Measurements from ENCODE around the gene TNFAIP2. TPM values are rescaled to one million over a fixed set of nuclear protein-coding genes. Genes with fewer than 3 reads are reported as not detected.
"Not testable (repeated sequence)": the region's sequence is repeated elsewhere in the genome, so short reads cannot be mapped to it uniquely, and the experiment has no call there.

The TNFAIP2 gene
- total RNA-seq, 4 donors from 2014 or later = 25.1 to 76.3 (median 52.7) TPM

DNA sequence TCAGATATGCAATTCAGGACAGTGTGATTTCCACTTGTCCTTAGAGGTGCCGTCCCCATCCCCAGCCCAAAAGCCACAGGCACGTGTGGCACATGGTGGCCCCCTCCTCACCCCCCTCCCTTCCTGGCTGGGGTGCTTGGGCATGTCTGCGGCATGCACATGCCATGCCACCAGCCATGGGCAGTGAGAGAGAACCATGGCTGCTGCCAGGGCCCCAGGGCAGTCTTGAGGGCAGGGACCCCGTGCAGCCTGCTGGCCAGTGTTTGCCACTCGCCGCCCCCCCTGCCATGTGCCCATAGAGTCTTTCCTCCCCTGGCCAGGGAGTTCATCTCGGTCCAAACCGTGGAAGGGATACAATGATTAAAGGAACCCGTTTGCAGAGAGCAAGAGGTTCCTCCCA, 41.5 kb downstream of the TNFAIP2 start:
- in situ Hi-C loops (cut with MboI; ENCODE audit: low pct_ligation_motif_present in 1 of 4, low pct_unique_long_range_greater_than_20kb in 1 of 4, low sequenced_read_pairs in 3 of 4) = no loop called here
- no peak overlapping the region for H3K4me3 ChIP-seq
- H3K27me3 ChIP-seq = no peaks in the 10 kb centered on the region
- 73% methylated on average over 9 of the region's 9 CpGs; no CpG with 5 or more reads in 1 of the 2 donors for WGBS, 2 donors (ENCODE audit: low coverage in 1 of 2)
- no peak for DNase-seq
- no peaks in the 10 kb centered on the region for H3K36me3 ChIP-seq
- intact Hi-C loops (cut with DNase I; ENCODE audit: low total_unique reads) = no loop called here
- H3K9me3 ChIP-seq = peaks cover 0 to 14% of the 10 kb centered on the region in 2 donors
- H3K4me1 ChIP-seq = no peaks in the 10 kb centered on the region
- TF ChIP-seq, protein P1, sequence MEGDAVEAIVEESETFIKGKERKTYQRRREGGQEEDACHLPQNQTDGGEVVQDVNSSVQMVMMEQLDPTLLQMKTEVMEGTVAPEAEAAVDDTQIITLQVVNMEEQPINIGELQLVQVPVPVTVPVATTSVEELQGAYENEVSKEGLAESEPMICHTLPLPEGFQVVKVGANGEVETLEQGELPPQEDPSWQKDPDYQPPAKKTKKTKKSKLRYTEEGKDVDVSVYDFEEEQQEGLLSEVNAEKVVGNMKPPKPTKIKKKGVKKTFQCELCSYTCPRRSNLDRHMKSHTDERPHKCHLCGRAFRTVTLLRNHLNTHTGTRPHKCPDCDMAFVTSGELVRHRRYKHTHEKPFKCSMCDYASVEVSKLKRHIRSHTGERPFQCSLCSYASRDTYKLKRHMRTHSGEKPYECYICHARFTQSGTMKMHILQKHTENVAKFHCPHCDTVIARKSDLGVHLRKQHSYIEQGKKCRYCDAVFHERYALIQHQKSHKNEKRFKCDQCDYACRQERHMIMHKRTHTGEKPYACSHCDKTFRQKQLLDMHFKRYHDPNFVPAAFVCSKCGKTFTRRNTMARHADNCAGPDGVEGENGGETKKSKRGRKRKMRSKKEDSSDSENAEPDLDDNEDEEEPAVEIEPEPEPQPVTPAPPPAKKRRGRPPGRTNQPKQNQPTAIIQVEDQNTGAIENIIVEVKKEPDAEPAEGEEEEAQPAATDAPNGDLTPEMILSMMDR (IDR thresholded peaks at IDR 0.05) = no peak
- TF ChIP-seq POLR2AphosphoS5 (IDR thresholded peaks at IDR 0.05) = no peak
- TF ChIP-seq EP300 (IDR thresholded peaks at IDR 0.05; ENCODE audit: low read depth) = no peak
- TF ChIP-seq POLR2A (IDR thresholded peaks at IDR 0.05) = no peak
- H3K27ac ChIP-seq = no peak overlapping the region

DNA sequence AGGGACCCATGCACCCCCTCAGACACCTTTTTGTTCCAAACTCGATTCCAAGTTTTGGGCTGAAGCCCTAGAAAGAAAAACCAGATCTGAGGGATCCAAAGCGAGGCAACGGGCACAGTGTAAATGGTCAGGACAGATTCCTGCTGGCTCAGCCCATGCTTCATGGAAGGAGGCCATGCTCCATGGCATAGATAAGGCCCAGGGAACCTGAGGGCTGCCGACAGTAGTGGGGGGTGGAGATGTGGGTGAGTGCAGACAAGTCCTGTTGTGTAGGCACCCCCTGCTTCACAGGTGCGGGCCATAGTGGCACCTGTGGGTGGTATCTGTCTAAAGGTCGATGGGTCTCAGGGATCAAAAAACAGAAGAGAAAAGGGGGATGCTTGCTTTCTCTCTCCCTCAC, 42.1 kb downstream of the TNFAIP2 start:
- H3K4me1 ChIP-seq = no peaks in the 10 kb centered on the region
- H3K27me3 ChIP-seq = no peaks in the 10 kb centered on the region
- intact Hi-C loops (cut with DNase I; ENCODE audit: low total_unique reads) (no loop called here), in situ Hi-C loops (cut with MboI; ENCODE audit: low pct_ligation_motif_present in 1 of 4, low pct_unique_long_range_greater_than_20kb in 1 of 4, low sequenced_read_pairs in 3 of 4) (no loop called here)
- H3K4me3 ChIP-seq = no peak overlapping the region
- peaks cover 5 to 20% of the 10 kb centered on the region in 2 donors for H3K9me3 ChIP-seq
- no peaks in the 10 kb centered on the region for H3K36me3 ChIP-seq
- no peak for DNase-seq
- H3K27ac ChIP-seq = no peak overlapping the region
- TF ChIP-seq EP300 (IDR thresholded peaks at IDR 0.05; ENCODE audit: low read depth) (no peak), POLR2AphosphoS5 (IDR thresholded peaks at IDR 0.05) (no peak), POLR2A (IDR thresholded peaks at IDR 0.05) (no peak)
- TF ChIP-seq, protein P1 (IDR thresholded peaks at IDR 0.05) = no peak
- WGBS, 2 donors (ENCODE audit: low coverage in 1 of 2) = 86% methylated on average over 6 of the region's 6 CpGs; no CpG with 5 or more reads in 1 of the 2 donors

DNA sequence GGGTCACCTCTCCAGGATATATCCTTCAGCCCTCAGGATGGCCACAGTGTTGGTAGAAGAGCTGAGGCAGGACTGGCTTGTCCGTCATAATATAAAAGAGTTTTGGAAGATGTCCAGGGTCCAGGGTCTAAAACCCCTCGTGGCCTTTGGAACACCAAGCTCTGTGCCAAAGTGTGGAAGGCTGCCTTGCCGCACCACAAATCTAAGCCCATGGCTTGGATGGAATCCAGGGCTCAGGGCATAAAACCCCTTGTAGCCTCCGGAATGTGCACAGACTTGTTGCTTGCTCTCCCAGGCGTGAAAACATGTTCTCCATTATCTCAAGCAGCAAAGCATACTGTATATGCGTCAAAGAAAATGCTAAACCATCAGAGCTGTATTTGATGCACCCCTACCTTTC, 46.7 kb downstream of the TNFAIP2 start:
- in situ Hi-C loops (cut with MboI; ENCODE audit: low pct_ligation_motif_present in 1 of 4, low pct_unique_long_range_greater_than_20kb in 1 of 4, low sequenced_read_pairs in 3 of 4) (no loop called here), intact Hi-C loops (cut with DNase I; ENCODE audit: low total_unique reads) (no loop called here)
- peaks cover 6 to 26% of the 10 kb centered on the region in 2 donors for H3K9me3 ChIP-seq
- H3K4me1 ChIP-seq = no peaks in the 10 kb centered on the region
- TF ChIP-seq, protein P1 (IDR thresholded peaks at IDR 0.05) = no peak
- TF ChIP-seq POLR2A (IDR thresholded peaks at IDR 0.05) (no peak), POLR2AphosphoS5 (IDR thresholded peaks at IDR 0.05) (no peak), EP300 (IDR thresholded peaks at IDR 0.05; ENCODE audit: low read depth) (no peak)
- 80 to 93% methylated on average over 6 of the region's 6 CpGs for WGBS, 2 donors (ENCODE audit: low coverage in 1 of 2)
- no peak for DNase-seq
- H3K27me3 ChIP-seq = no peaks in the 10 kb centered on the region
- no peak overlapping the region for H3K4me3 ChIP-seq
- H3K36me3 ChIP-seq = no peaks in the 10 kb centered on the region
- no peak overlapping the region for H3K27ac ChIP-seq

DNA sequence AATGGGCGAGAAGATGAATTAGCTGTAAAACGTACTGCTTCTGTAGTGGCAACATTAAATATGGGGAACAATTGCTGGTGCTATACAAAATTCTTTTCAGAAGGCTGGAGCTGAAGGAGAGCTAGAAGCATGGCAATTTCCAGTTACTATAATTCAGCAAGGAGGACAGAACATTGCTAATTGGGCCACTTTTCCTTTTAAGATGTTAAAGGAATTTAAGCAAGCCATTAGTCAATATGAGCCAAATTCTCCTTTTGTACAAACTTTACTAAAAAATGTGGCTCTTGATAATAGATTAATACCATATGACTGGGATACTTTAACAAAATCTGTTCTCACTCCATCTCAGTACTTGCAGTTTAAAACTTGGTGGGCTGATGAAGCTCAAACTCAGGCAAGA, 47.9 kb downstream of the TNFAIP2 start:
- WGBS, 2 donors (ENCODE audit: low coverage in 1 of 2) = 68 to 71% methylated on average over 2 of the region's 2 CpGs
- H3K4me3 ChIP-seq; in situ Hi-C loops (cut with MboI; ENCODE audit: low pct_ligation_motif_present in 1 of 4, low pct_unique_long_range_greater_than_20kb in 1 of 4, low sequenced_read_pairs in 3 of 4); H3K27me3 ChIP-seq; H3K27ac ChIP-seq; H3K36me3 ChIP-seq; DNase-seq; intact Hi-C loops (cut with DNase I; ENCODE audit: low total_unique reads); H3K4me1 ChIP-seq: not testable (repeated sequence)
- H3K9me3 ChIP-seq = peaks cover 6 to 26% of the 10 kb centered on the region in 2 donors

DNA sequence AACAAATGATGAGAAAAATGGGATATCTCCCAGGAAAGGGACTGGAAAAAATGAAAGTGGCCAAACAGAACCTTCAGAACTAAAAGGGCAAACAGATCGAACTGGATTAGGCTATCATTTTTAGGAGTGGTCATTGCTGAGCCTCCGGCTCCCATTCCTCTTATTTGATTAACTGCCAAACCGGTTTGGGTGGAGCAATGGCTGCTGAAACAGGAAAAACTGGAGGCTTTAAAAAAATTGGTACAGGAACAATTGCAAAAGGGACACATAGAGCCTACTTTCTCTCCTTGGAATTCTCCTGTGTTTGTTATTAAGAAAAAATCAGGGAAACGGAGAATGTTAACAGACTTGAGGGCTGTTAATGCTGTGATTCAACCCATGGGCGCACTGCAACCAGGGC, 49.7 kb downstream of the TNFAIP2 start:
- TF ChIP-seq, protein P1 (IDR thresholded peaks at IDR 0.05) = no peak
- TF ChIP-seq POLR2AphosphoS5 (IDR thresholded peaks at IDR 0.05) (no peak), POLR2A (IDR thresholded peaks at IDR 0.05) (no peak), EP300 (IDR thresholded peaks at IDR 0.05; ENCODE audit: low read depth) (no peak)
- Histone ChIP-seq H3K4me1 (no peaks in the 10 kb centered on the region), H3K27ac (no peak overlapping the region), H3K36me3 (no peaks in the 10 kb centered on the region), H3K4me3 (no peak overlapping the region), H3K9me3 (peaks cover 6 to 26% of the 10 kb centered on the region in 2 donors), H3K27me3 (no peaks in the 10 kb centered on the region)
- in situ Hi-C loops (cut with MboI; ENCODE audit: low pct_ligation_motif_present in 1 of 4, low pct_unique_long_range_greater_than_20kb in 1 of 4, low sequenced_read_pairs in 3 of 4) = no loop called here
- DNase-seq = no peak
- 62 to 72% methylated on average over 4 to 5 of the region's 5 CpGs for WGBS, 2 donors (ENCODE audit: low coverage in 1 of 2)
- intact Hi-C loops (cut with DNase I; ENCODE audit: low total_unique reads) = no loop called here

DNA sequence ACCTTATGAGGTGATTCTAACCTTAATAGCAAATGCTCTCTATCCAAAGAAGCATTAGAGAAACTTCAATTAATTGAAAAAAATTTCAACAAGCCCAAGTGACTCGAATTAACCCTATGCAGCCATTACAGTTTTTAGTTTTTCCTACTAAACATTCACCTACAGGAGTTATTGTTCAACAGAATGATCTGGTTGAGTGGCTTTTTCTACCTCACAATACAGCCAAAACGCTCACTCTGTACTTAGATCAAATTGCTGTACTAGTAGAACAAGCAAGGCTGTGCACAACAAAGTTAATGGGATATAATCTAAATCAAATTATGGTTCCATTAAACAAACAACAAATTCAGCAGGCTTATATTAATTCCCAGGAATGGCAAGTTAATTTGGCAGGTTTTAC, 50.6 kb downstream of the TNFAIP2 start:
- H3K27me3 ChIP-seq; H3K4me3 ChIP-seq; H3K4me1 ChIP-seq; H3K27ac ChIP-seq; intact Hi-C loops (cut with DNase I; ENCODE audit: low total_unique reads); in situ Hi-C loops (cut with MboI; ENCODE audit: low pct_ligation_motif_present in 1 of 4, low pct_unique_long_range_greater_than_20kb in 1 of 4, low sequenced_read_pairs in 3 of 4); H3K36me3 ChIP-seq; DNase-seq: not testable (repeated sequence)
- 44 to 45% methylated on average over 2 of the region's 2 CpGs for WGBS, 2 donors (ENCODE audit: low coverage in 1 of 2)
- H3K9me3 ChIP-seq = peaks cover 6 to 19% of the 10 kb centered on the region in 2 donors

DNA sequence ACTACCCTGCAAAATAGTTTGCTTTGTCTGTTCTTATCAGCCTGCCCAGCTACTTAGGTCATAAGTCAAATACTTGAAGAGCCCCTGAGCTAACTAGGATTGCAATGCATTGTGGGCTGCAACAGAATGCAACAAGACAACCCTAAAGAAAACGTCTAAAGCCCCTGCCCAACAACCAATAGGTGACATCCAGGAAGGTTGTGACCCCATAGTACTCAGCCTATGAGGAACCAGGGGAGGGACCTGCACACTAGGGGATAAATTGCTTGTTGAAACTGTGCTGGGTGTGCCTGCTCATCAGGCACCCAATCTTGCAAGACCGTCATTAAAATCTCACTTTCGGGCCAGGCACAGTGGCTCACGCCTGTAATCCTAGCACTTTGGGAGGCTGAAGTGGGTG, 52.9 kb downstream of the TNFAIP2 start:
- H3K9me3 ChIP-seq; intact Hi-C loops (cut with DNase I; ENCODE audit: low total_unique reads); H3K27ac ChIP-seq; H3K27me3 ChIP-seq; DNase-seq; H3K36me3 ChIP-seq; H3K4me3 ChIP-seq; H3K4me1 ChIP-seq: not testable (repeated sequence)
- WGBS, 2 donors (ENCODE audit: low coverage in 1 of 2) = 65 to 100% methylated on average over 1 to 4 of the region's 4 CpGs
- in situ Hi-C loops (cut with MboI; ENCODE audit: low pct_ligation_motif_present in 1 of 4, low pct_unique_long_range_greater_than_20kb in 1 of 4, low sequenced_read_pairs in 3 of 4) = loop anchor here in 1 of 4 donors (25.0 kb wide), 1 partner anchor 111 kb away; no protein-coding TSS in a partner anchor

Data from transverse colon (tissue), 4 donors.